GOT3 (cell line): ENCODE data around the gene STEAP4.
"Not testable (repeated sequence)": the region's sequence is repeated elsewhere in the genome, so short reads cannot be mapped to it uniquely, and the experiment has no call there.

Experiments used
- DNase-seq: peaks from one replicate; lab custom pipeline; 2025; ENCODE audit warnings: mixed read lengths; lab: John Stamatoyannopoulos, UW

The STEAP4 gene

GRCh38 chr7:88312061-88312663 is 5.5 kb upstream of the STEAP4 start:
- no peak for DNase-seq

GRCh38 chr7:88311675-88312036 is 5.0 kb upstream of the STEAP4 start:
- no peak for DNase-seq

GRCh38 chr7:88310956-88311674 is 4.4 kb upstream of the STEAP4 start:
- no peak for DNase-seq

- no peak for DNase-seq
Observed at GRCh38 chr7:88309819-88310218, 3.1 kb upstream of the STEAP4 start.

GRCh38 chr7:88307823-88308222 is 1.1 kb upstream of the STEAP4 start:
- DNase-seq: no peak

GRCh38 chr7:88307412-88307811 is 718 bp upstream of the STEAP4 start:
- DNase-seq: no peak

GRCh38 chr7:88305044-88305443 is 1.6 kb downstream of the STEAP4 start:
- DNase-seq: no peak

GRCh38 chr7:88302486-88302885 is 4.2 kb downstream of the STEAP4 start:
- DNase-seq: no peak

GRCh38 chr7:88301924-88302323 is 4.8 kb downstream of the STEAP4 start:
- DNase-seq: no peak

- DNase-seq: no peak
Observed at GRCh38 chr7:88300401-88300945, 6.2 kb downstream of the STEAP4 start.

- DNase-seq: no peak
Observed at GRCh38 chr7:88299126-88299525, 7.6 kb downstream of the STEAP4 start.

- no peak for DNase-seq
Observed at GRCh38 chr7:88293866-88294265, 12.8 kb downstream of the STEAP4 start.

GRCh38 chr7:88291398-88292173 is 15.1 kb downstream of the STEAP4 start:
- no peak for DNase-seq

- no peak for DNase-seq
Observed at GRCh38 chr7:88290491-88290890, 16.2 kb downstream of the STEAP4 start.

GRCh38 chr7:88289564-88290025 is 17.1 kb downstream of the STEAP4 start:
- no peak for DNase-seq

GRCh38 chr7:88281749-88282148 is 24.9 kb downstream of the STEAP4 start:
- DNase-seq: no peak

- DNase-seq: no peak
Observed at GRCh38 chr7:88280801-88281200, 25.9 kb downstream of the STEAP4 start.

GRCh38 chr7:88279323-88279722 is 27.4 kb downstream of the STEAP4 start:
- no peak for DNase-seq

GRCh38 chr7:88278881-88279280 is 27.8 kb downstream of the STEAP4 start:
- DNase-seq: no peak

GRCh38 chr7:88276605-88277153 is 30.0 kb downstream of the STEAP4 start:
- DNase-seq: no peak

GRCh38 chr7:88274856-88275255 is 31.8 kb downstream of the STEAP4 start:
- DNase-seq: not testable (repeated sequence)

- DNase-seq: no peak
Observed at GRCh38 chr7:88269586-88269985, 37.1 kb downstream of the STEAP4 start.
